Fibroblast of lung (primary cell): ENCODE data around the gene CLEC19A.

Source experiments
- EZH2 ChIP-seq: IDR thresholded peaks from 2 replicates; pipeline ENCODE4 v1.5.1; 2012; ENCODE audit warnings: low read length, control low read depth, mild to moderate bottlenecking; ENCODE audit errors: missing control alignments
- TF ChIP-seq, protein P1 (sequence below), 2 donors: IDR thresholded peaks in 1 of 2; conservative IDR thresholded peaks in 1 of 2; 1 replicate in 1 of 2; 2 replicates in 1 of 2; pipeline ENCODE4 v1.5.1; 2011 to 2012; ENCODE audit warnings: low read length in 2 of 2, control low read depth in 1 of 2, inconsistent platforms in 1 of 2, low read depth in 1 of 2, mild to moderate bottlenecking in 1 of 2

DNA sequence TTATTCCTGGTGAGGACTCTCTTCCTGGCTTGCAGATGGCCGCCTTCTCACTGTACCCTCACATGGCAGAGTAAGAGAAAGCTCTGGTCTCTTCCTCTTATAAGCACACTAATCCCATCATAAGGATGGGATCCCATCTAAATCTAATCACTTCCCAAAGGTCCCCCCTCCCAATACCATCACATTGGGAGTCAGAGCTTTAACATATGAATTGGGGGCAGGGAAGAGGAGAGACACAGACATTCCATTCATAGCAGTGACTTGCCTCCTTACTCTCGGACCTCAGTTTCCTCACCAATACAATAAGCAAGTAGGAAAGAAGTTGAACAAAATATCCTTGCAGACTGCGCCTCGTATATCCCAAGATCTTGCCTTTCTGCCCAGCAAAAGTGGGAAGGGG is 1.7 kb downstream of the CLEC19A start:
- no peak for TF ChIP-seq EZH2
- TF ChIP-seq, protein P1, sequence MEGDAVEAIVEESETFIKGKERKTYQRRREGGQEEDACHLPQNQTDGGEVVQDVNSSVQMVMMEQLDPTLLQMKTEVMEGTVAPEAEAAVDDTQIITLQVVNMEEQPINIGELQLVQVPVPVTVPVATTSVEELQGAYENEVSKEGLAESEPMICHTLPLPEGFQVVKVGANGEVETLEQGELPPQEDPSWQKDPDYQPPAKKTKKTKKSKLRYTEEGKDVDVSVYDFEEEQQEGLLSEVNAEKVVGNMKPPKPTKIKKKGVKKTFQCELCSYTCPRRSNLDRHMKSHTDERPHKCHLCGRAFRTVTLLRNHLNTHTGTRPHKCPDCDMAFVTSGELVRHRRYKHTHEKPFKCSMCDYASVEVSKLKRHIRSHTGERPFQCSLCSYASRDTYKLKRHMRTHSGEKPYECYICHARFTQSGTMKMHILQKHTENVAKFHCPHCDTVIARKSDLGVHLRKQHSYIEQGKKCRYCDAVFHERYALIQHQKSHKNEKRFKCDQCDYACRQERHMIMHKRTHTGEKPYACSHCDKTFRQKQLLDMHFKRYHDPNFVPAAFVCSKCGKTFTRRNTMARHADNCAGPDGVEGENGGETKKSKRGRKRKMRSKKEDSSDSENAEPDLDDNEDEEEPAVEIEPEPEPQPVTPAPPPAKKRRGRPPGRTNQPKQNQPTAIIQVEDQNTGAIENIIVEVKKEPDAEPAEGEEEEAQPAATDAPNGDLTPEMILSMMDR (conservative IDR thresholded peaks at IDR 0.05 in 1 of 2, IDR thresholded peaks at IDR 0.05 in 1 of 2; ENCODE audit: low read depth in 1 of 2, low read length in 2 of 2): no peak
